GM18867 (cell line): ENCODE data around the gene PODN.
A peak's percentile ranks its signal among the peaks of the same experiment; 100 is the strongest.

Experiments used
- ATAC-seq: cut with Tn5 transposase; IDR thresholded peaks from one replicate; pipeline ENCODE4 v1.9.1; 2021; ENCODE audit warnings: mild to moderate bottlenecking, moderate library complexity; ENCODE audit not compliant: unreplicated experiment

PODN gene, protein sequence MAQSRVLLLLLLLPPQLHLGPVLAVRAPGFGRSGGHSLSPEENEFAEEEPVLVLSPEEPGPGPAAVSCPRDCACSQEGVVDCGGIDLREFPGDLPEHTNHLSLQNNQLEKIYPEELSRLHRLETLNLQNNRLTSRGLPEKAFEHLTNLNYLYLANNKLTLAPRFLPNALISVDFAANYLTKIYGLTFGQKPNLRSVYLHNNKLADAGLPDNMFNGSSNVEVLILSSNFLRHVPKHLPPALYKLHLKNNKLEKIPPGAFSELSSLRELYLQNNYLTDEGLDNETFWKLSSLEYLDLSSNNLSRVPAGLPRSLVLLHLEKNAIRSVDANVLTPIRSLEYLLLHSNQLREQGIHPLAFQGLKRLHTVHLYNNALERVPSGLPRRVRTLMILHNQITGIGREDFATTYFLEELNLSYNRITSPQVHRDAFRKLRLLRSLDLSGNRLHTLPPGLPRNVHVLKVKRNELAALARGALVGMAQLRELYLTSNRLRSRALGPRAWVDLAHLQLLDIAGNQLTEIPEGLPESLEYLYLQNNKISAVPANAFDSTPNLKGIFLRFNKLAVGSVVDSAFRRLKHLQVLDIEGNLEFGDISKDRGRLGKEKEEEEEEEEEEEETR

DNA sequence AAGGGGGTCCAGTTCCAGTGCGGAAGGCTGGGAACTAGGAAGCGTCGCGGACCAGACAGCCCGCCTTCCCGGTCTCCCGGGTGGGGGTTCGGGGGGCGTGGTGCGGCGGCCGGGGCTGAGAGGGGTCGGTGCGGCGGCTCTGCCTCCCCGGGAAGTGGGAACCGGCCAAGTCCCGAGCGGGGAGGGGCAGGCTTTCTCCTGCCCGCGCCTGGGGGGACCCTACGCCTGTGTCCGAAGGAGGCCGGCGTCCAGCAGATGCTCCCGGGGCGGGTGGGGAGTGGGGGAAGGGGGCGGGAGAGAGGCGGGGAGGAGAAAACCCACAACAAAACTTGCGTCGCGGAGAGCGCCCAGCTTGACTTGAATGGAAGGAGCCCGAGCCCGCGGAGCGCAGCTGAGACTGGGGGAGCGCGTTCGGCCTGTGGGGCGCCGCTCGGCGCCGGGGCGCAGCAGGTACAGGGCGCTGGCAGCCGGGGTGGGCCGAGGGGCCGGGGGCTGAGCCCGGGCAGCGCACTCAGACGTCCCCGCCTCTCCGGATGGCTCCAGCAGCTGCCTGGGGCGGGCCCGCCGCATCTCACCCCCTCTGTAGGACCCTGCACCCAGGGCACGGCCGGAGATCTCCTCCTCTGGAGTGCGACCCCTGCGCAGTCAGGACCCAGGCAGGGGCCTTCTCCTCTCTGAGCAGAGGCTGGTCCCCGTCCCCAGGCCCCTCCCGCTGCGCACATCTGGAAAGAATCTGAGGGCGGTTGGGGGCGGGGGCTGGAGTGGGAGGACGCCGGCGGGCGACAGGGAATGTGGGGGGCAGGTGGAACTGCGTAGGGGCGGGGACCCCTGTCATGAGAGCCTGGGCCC, at the start of gene PODN:
TSS of gene PODN (plus strand) at position 355 of the 849 bp plus-strand sequence. CDS start 7,643 bp downstream, outside the sequence.
- ATAC-seq = no peak

DNA sequence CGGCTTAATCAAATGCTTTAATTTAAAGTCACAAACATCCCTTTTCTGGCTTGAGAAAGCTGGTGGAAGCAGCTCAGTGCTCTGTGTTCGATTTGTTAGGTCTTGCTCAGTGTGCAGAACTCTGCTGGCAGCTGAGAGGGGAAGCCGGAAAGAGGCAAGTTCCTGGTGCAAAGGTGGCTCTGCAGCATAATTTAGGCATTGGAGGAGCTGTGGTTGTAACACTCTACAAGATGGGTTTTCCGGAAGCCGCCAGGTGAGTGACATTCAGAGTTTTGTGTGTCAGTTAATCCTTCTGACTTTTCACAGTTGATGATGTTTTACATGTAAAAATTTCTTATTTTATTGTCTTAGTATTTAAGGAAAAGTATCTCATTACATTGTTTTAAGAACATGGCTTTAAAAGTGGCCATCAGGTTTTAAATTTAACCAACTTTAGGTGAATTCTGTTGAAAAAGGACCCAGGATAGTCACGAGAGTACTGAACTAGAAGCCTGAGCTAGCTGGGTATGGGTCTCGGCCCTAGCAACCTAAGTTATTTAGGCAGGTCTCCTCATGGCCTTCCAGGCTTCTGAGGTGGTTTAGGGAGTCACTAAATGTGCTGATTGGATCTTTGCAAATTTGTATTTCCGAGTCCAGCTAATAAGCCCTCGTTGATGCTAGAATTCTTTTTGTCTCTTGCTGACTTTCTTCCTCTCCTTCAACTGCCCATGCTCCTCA, 47.1 kb upstream of the PODN start:
- ATAC-seq = peak; percentile 89

DNA sequence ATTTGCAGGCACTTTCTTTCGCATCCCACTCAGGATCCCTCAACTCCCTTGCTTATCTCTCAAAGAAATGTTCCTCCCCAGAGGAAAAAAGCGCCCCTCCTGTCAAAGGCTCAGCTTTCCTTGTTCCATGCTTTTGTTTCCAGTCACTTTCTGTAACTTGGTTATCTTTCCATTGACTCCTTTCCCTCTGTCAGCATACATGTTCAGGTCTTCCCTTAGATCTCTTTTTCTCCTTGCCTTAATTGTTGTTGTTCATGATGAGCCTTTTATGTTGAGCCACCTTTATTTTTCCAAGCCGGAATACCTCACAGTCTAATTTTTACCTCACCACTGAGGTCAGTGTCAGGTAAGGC, 46.5 kb upstream of the PODN start:
- ATAC-seq = no peak

DNA sequence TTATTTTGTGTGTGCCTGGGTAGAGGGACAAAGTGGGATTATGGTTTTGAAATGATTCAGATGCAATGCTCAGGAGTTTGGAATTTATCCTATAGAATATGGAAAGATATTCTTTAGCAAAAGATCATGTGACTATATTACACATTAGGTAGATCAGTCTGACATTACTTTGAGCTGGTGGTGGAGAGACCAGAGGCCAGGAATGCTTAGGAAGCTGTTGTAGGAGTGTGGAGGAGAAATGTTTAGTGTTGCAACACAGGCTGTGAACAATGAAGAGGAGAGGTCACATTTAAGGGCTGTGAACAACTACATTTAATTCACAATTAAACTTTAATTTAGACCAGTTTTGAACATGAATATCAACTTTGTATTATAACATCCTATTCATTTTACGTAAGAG, 45.3 kb upstream of the PODN start:
- ATAC-seq = no peak

DNA sequence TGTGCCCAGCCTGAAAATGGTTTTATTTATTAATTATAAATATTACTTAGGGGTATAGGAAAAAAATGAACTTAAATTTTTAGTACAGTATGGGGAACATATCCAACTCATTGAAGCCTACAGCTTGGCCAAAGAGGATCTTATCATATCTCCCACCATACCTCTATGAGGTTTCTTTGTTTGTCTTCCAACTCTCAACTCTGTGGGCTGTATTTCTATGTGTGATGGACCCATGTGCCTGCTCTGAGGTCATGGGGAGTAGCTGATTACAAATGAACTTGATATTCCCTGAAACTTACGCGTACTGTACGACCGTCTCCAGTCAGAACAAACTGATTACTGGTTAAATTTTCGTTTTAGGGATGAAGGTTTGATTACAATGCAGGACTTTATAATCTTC, 41.4 kb upstream of the PODN start:
- no peak for ATAC-seq

DNA sequence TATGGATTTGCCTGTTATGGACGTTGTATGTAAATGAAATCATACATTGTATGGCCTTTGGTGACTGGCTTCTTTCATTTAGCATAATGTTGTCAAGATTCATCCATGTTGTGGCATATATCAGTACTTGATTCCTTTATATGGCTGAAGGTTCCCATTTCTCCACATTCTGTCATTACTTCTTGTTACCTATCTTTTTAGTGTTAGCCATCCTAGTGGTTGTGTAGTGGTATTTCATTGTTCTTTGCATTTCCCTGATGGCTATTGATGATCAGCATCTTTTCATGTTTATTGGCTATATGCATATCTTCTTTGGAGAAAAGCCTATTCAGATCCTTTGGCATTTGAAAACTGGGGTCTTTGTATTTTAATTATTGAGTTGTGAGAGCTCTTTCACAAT, 39.8 kb upstream of the PODN start:
- no peak for ATAC-seq

DNA sequence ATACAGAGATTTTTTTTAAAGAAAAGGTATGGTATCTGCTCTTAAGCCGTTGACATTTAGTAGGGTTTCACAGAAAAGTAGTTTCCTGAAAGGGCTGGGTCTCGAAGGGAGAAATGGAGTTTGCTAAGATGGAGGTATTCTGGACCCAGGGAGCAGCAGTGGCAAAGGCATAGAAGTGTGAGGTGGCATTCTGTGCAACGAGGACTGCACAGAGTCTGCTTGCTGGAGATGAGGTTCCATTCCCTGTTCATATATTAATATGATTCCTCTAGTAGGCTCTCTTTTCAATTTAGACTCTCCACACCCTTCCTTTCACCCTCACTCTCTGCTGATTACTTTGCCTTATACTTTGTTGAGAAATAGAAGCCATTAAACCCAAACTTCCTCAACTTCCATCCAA, 38.5 kb upstream of the PODN start:
- ATAC-seq = no peak

DNA sequence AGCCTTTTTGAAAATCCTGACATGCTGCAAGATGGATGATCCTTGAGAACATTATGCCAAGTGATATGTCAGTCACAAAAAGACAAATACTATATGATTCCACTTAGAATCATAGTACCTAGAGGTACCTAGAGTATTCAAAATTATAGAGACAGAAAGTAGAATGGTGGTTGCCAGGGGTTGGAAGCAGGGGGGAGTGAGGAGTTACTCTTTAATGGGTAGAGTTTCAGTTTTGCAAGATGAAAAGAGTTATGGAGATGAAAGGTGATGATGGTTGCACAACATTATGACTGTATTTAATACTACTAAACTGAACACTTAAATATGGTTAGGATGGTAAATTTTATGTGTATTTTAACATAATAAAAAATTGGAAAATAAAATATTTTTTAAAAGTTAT, 37.9 kb upstream of the PODN start:
- no peak for ATAC-seq

DNA sequence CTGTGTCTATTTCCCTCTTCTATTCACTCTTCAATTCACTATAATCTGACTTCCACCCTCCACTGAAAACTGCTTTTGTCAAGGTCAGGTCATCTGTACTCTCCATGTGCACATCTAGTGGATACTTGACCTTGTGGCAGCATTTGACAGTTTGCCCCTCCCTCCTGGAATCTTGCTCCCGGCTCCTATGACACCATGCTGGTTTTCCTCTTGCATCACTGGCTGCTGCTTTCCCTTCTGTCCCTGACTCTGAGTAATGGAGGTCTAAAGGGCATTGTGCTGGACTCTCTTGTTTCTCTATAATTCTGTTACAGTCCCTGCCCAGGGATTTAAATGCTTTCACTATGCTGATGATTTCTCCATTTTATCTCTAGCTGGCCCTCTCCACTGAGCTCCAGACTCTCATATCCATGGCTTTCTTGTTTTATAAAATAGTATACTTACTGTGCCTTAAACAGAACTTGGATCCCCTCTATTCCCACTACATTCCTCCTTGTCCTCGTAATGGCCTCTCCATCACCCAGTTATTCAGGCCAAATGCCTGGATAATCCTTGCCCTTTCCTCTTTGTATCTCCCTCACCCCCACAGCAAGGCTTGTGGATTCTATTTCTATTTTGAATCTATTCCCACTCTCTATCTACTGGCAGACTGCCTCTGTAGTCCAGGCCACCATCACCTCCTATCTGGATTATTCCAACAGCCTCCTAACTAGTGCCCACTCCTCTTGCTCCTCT, 36.8 kb upstream of the PODN start:
- ATAC-seq = no peak

DNA sequence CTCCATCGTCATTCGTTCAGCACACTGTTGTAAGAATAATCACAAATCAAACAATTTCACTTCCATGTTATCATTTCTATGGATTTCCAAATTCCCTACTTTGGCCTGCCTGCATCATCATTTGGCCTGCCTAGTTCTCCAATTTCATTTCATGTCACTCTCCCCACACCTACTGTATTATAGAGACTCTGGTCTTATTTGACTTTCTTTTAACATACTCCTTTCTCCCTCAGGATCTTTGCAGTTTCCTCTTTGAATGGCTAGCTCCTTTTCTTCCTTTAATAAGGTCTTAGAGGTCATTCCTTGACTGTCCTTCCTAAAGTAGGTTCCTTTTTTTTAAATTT, 36.3 kb upstream of the PODN start:
- ATAC-seq = no peak

DNA sequence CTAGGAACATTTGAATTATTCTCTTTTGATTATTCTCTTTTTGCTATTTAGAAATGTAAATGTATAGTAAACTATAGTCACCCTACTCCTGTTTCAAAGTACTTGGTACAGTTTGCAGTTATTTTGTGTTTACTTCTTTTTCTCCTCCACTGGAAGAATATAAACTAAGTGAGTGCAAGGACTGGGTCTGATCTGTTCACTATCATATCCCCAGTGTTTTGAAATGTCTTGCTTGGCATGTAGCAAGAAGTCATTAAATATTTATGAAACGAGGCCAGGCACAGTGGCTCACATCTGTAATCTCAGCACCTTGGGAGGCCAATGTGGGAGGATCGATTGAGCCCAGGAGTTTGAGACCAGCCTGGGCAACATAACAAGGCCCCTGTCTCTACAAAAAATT, 35.8 kb upstream of the PODN start:
- no peak for ATAC-seq

DNA sequence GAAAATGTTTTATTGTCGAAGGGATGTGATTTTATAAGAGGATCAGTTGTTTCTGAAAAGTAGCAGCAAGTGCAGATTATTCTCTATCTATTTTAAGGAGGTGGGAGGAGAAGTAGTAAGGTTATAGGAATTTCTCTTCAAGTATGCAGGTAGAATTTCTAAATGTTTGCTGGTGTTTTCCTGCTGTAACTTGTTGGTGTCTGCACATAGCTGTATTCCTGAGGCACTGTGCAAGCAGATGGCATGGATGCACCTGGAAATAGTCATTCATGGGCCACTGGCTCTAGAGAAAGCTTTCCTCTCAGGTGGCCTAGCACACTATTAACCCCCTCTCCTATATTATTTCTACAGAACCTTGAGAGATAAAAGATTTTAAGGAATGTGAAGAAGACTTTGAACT, 30.3 kb upstream of the PODN start:
- no peak for ATAC-seq

DNA sequence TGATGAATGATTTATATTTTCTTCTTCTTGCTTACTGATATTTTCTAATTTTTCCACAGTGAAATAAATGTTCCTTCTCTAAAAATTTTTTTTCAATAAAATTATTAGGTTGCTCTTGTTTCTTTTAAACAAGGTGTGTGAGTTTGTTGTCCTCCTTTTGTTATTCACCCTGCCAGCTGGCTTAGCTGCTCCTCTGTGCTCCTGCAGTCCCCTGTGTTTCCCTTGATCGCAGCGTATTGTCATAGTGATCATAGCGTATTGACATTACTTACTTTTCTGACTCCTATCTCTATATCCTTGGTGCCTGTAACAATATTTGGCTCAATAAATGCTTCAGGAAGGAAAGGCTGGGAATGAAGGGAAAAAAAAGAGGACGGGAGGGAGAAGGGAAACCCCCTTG, 24.9 kb upstream of the PODN start:
- no peak for ATAC-seq

DNA sequence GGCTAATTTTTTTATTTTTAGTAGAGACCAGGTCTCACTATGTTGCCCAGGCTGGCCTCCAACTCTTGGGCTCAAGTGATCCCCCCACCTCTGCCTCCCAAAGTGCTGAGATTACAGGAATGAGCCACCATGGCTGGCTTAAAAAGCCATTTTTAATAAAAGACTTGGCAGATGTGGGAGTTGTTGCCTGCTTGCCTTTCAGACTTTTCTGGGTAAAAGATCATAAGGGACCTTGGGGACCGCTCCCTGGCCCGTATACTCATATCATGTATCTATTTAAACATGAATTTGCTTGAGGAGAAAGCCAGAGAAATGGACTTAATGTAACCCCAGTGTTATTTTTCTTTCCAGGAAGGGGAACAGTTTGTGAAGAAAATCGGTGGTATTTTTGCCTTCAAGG, 23.4 kb upstream of the PODN start:
- ATAC-seq = no peak

DNA sequence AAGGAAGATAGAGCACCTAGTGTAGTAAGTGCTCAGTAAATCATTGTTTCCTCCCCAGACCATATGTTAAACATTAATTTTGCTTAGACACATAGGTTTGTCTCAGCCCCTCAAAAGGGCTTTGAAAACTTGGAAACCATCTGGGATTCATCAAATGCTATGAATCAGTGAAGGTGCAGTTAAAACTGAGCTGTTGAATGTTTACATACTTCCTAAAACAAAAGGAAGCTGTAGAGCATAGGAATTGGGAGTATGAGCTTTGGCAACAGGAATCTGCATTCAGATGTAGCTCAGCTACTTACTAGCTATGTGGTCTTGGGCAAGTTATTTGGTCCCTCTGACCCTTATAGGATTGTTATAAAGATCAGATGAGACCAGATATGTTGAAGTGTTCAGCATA, 18.7 kb upstream of the PODN start:
- no peak for ATAC-seq

DNA sequence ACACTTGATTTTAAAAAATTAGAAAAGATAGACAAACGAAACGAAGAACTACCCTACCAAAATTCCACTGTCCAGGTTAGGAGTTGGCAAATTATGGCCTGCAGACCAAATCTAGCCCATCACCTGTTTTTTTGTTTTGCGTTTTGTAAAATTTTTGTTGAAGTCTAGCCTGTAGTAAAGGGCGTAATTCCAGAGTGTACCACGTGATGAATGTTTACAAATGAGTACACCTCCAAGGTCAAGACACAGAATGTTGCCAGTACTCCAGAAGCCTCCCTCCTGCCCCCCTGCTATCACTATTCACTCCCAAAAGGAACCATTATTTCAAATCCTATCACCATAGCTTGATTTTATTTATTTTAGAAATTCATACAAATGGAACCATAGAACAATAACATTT, 17.1 kb upstream of the PODN start:
- no peak for ATAC-seq

DNA sequence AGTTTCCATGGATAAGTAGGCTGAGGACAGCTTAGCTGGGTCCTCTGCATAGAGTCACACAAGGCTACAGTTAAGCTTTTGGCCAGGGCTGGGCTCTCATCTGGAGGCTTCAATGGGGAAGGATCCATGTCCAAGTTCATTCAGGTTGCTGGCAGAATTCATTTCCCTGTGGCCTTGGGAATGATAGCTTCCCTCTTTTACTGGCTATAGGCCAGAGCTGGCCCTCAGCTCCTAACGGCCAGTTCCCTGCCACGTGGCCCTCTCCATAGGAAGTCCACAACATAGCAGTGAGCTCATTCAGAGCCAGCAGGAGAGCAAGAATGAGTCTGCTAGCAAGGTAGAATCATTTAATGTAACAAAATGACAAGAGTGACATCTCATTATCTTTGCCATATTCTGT, 15.1 kb upstream of the PODN start:
- no peak for ATAC-seq

DNA sequence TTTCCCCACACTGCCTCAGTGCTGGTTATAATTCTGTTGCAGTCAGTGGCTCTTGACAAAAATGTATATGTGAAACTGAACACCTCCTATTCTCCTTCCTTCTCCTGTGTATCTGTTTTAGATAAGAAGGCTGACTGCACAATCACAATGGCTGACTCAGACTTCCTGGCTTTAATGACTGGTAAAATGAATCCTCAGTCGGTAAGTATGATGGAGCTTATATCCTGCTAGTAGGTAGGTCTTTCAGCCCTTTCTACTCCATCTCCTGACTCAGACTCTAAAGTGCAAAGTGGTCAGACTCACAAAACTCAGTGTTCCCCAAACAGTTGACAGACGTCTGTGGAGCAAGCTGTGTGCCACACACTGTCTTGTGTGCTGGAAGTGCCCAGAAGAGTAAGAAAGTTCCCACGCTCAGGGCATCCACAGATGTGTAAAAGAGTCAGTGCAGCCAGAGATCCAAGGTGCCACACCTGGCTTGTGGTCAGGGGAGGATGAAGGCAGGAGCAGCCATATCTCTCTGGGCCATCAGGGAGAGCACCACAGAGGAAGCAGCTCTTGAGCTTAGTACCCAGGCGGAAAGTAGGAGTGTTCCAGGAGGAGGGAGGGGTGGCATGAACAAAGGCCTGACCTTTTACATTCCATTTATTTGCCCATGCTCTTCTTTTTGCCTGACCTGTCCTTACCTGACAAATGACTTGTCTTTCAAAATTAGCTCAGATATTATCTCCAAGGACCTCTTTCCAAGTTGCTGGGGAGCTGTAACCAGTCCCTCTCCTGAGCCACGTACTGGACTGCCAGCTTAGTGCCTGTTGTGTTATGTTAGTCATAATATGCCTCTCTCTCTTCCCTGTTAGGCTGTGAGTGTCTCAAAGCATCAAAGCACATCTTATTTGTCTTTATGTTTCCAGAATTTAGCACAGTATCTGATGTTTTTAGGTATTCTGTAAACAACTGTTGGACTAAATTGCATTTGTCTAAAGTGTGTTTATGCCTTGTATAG, 14.0 kb upstream of the PODN start:
- ATAC-seq = no peak

DNA sequence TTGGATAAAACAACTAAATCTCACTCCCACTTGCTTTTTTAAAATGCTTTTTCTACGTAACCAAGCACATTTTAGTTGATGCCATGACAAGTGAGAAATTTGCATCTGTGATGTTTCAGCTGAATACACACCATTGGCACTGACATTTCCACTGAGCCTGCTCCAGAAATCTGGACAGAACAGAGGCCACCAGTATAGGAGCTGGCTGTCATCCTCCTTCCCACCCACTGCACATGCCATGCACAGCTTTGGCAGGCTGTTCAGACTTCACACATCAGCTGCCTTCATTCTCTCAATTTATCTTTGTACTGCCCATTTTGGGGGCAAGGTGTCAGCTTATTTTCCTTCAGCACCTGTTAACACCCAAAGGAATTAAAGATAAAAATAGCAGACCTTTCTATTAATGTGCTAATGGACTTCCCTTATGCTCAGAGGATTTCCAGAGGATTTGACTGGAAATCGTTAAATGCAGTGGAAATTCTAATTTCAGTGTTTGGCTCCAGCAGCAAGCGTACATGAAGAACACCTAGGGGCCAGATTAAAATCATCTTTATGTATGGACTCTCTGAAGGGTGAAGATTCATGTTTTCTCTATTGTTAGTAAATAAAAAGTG, 12.9 kb upstream of the PODN start:
- no peak for ATAC-seq
